ENCODE data around the gene HERC6.

Gene HERC6

DNA sequence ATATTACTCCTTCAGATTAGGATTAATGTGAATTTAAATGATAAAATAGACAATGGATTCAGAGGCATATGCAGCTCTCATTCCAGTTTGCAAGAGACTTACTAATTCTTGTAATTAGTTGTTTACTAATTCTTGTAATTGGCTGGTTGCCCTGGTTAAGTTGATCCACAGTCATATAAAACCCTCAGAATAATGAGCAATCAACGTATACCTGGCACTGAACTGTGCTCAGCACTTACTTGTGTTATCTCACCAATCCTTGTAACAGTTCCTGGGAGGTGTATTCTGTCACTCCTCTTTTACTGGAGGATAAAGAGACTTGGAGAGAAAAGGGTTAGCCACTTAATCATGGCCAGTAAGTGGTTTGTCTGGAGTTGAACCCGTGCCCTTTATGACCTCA lies 88.7 kb downstream of the HERC6 start:
- no peak for TF ChIP-seq GABPA (IDR thresholded peaks at IDR 0.05; ENCODE audit: low read depth)
- TF ChIP-seq, protein P1, sequence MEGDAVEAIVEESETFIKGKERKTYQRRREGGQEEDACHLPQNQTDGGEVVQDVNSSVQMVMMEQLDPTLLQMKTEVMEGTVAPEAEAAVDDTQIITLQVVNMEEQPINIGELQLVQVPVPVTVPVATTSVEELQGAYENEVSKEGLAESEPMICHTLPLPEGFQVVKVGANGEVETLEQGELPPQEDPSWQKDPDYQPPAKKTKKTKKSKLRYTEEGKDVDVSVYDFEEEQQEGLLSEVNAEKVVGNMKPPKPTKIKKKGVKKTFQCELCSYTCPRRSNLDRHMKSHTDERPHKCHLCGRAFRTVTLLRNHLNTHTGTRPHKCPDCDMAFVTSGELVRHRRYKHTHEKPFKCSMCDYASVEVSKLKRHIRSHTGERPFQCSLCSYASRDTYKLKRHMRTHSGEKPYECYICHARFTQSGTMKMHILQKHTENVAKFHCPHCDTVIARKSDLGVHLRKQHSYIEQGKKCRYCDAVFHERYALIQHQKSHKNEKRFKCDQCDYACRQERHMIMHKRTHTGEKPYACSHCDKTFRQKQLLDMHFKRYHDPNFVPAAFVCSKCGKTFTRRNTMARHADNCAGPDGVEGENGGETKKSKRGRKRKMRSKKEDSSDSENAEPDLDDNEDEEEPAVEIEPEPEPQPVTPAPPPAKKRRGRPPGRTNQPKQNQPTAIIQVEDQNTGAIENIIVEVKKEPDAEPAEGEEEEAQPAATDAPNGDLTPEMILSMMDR (IDR thresholded peaks at IDR 0.05; ENCODE audit: insufficient read depth, low read length), result no peak
- TF ChIP-seq POLR2AphosphoS5 (IDR thresholded peaks at IDR 0.05; ENCODE audit: low read depth), result no peak
- TF ChIP-seq, protein P2, sequence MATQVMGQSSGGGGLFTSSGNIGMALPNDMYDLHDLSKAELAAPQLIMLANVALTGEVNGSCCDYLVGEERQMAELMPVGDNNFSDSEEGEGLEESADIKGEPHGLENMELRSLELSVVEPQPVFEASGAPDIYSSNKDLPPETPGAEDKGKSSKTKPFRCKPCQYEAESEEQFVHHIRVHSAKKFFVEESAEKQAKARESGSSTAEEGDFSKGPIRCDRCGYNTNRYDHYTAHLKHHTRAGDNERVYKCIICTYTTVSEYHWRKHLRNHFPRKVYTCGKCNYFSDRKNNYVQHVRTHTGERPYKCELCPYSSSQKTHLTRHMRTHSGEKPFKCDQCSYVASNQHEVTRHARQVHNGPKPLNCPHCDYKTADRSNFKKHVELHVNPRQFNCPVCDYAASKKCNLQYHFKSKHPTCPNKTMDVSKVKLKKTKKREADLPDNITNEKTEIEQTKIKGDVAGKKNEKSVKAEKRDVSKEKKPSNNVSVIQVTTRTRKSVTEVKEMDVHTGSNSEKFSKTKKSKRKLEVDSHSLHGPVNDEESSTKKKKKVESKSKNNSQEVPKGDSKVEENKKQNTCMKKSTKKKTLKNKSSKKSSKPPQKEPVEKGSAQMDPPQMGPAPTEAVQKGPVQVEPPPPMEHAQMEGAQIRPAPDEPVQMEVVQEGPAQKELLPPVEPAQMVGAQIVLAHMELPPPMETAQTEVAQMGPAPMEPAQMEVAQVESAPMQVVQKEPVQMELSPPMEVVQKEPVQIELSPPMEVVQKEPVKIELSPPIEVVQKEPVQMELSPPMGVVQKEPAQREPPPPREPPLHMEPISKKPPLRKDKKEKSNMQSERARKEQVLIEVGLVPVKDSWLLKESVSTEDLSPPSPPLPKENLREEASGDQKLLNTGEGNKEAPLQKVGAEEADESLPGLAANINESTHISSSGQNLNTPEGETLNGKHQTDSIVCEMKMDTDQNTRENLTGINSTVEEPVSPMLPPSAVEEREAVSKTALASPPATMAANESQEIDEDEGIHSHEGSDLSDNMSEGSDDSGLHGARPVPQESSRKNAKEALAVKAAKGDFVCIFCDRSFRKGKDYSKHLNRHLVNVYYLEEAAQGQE (IDR thresholded peaks at IDR 0.05; ENCODE audit: insufficient replicate concordance, low read depth), result no peak
- TF ChIP-seq SPI1 (IDR thresholded peaks at IDR 0.05; ENCODE audit: borderline replicate concordance, low read depth), result no peak
- no peak for DNase-seq (ENCODE audit: low read depth in 1 of 2, low spot score in 1 of 2)
- Histone ChIP-seq H3K27me3 (ENCODE audit: insufficient read depth, poor library complexity, severe bottlenecking) (no peaks in the 10 kb centered on the region), H3K27ac (replicated peaks) (no peak overlapping the region), H3K4me3 (replicated peaks; ENCODE audit: insufficient read depth, low read length) (no peak overlapping the region)

DNA sequence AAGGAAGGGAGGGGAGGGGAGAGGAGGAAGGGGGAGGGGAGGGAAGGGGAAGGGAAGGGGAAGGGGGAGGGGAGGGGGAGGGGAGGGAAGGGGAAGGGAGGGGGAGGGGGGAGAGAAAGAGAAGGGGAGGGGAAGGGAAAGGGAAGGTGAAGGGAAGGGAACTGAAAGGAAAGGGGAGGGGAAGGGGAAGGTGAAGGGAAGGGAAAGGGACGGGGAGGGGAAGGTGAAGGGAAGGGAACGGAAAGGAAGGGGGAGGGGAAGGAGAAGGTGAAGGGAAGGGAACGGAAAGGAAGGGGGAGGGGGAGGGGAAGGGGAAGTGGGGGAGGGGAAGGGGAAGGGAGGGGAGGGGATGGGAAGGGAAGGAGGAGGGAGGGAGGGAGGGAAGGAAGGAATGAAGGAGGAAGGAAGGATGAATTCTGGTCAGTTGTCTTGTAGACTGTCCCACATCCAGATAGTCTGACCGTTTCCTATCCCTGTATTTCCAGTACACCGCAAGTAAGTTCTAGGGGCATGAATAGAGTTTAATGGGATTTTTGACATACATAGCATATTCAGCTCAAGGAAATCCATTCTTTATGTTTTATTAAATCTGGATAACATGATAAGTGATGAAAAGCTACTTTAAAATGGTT lies 98.7 kb downstream of the HERC6 start:
- TF ChIP-seq GABPA (IDR thresholded peaks at IDR 0.05; ENCODE audit: low read depth) (no peak), SPI1 (IDR thresholded peaks at IDR 0.05; ENCODE audit: borderline replicate concordance, low read depth) (no peak), POLR2AphosphoS5 (IDR thresholded peaks at IDR 0.05; ENCODE audit: low read depth) (no peak)
- TF ChIP-seq, protein P1 (IDR thresholded peaks at IDR 0.05; ENCODE audit: insufficient read depth, low read length), result no peak
- TF ChIP-seq, protein P2 (IDR thresholded peaks at IDR 0.05; ENCODE audit: insufficient replicate concordance, low read depth), result no peak
- Histone ChIP-seq H3K27me3 (ENCODE audit: insufficient read depth, poor library complexity, severe bottlenecking) (no peaks in the 10 kb centered on the region), H3K27ac (replicated peaks) (no peak overlapping the region), H3K4me3 (replicated peaks; ENCODE audit: insufficient read depth, low read length) (no peak overlapping the region)
- DNase-seq (ENCODE audit: low read depth in 1 of 2, low spot score in 1 of 2), result peak in 1 of 2 experiments; percentile 56

DNA sequence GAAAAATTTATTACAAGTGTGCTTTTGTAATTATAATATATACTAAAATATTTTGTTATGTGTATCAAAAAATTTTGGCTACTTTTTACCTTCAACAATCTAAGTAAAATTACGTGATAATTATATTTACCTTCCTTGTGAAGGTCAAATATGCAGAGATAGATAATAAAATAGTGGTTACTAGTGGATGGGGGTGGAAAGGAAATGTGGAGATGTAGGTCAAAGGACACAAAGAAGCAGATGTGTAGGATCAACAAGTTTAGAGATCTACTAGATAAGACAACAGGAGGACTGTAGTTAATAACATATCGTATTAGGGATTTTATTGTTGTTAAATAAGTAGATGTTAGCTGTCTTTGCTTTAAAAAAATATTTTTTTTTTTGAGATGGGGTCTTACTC lies 99.6 kb downstream of the HERC6 start:
- Histone ChIP-seq H3K27me3 (ENCODE audit: insufficient read depth, poor library complexity, severe bottlenecking) (no peaks in the 10 kb centered on the region), H3K27ac (replicated peaks) (no peak overlapping the region), H3K4me3 (replicated peaks; ENCODE audit: insufficient read depth, low read length) (no peak overlapping the region)
- DNase-seq (ENCODE audit: low read depth in 1 of 2, low spot score in 1 of 2), result no peak
- TF ChIP-seq GABPA (IDR thresholded peaks at IDR 0.05; ENCODE audit: low read depth) (no peak), POLR2AphosphoS5 (IDR thresholded peaks at IDR 0.05; ENCODE audit: low read depth) (no peak), SPI1 (IDR thresholded peaks at IDR 0.05; ENCODE audit: borderline replicate concordance, low read depth) (no peak)
- TF ChIP-seq, protein P1 (IDR thresholded peaks at IDR 0.05; ENCODE audit: insufficient read depth, low read length), result no peak

DNA sequence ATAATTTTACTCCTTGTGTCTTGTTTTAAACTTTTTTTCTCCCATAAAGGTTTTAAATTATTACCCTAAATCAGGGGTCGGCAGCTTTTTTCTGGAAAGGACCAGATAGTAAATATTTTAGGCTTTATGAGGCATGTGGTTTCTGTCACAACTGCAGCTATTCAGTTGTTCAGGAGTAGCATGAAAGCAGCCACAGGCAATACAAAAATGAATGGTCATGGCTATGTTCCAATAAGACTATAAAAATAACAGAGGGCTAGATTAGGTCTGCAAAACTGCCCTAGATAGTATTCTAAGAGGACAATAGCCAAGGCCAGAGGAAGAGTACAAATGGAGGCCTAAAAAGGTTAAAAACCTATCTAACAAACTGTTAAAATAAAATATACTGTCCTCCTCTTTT lies 102.9 kb downstream of the HERC6 start:
- Histone ChIP-seq H3K27ac (replicated peaks) (no peak overlapping the region), H3K4me3 (replicated peaks; ENCODE audit: insufficient read depth, low read length) (no peak overlapping the region), H3K27me3 (ENCODE audit: insufficient read depth, poor library complexity, severe bottlenecking) (no peaks in the 10 kb centered on the region)
- TF ChIP-seq, protein P1 (IDR thresholded peaks at IDR 0.05; ENCODE audit: insufficient read depth, low read length), result no peak
- TF ChIP-seq POLR2AphosphoS5 (IDR thresholded peaks at IDR 0.05; ENCODE audit: low read depth) (no peak), GABPA (IDR thresholded peaks at IDR 0.05; ENCODE audit: low read depth) (no peak), SPI1 (IDR thresholded peaks at IDR 0.05; ENCODE audit: borderline replicate concordance, low read depth) (no peak)
- TF ChIP-seq, protein P2 (IDR thresholded peaks at IDR 0.05; ENCODE audit: insufficient replicate concordance, low read depth), result no peak
- DNase-seq (ENCODE audit: low read depth in 1 of 2, low spot score in 1 of 2), result no peak

All from HL-60 (cell line).